Measurements from ENCODE around the gene CREB3L2.

- TF ChIP-seq CTCF (conservative IDR thresholded peaks at IDR 0.05; ENCODE audit: low read depth, low read length) (no peak), EZH2 (IDR thresholded peaks at IDR 0.05; ENCODE audit: low read length, unreplicated experiment) (no peak), EZH2phosphoT487 (IDR thresholded peaks at IDR 0.05; ENCODE audit: borderline replicate concordance, low read length) (no peak)
These were observed 9.1 kb downstream of the CREB3L2 start for GRCh38 chr7:137992550-137993394.

All from PC-3 (cell line).